ENCODE measurements around the gene LMNA.

LMNA gene

GRCh38 chr1:156082309-156083091 is 32.0 kb upstream of the LMNA start, which contains the start of gene MEX3A:
TSS of gene MEX3A (minus strand) at chr1:156082465. CDS start at chr1:156081998, 467 bp downstream.
- DNase-seq, result peak; percentile 70 to 72

DNA sequence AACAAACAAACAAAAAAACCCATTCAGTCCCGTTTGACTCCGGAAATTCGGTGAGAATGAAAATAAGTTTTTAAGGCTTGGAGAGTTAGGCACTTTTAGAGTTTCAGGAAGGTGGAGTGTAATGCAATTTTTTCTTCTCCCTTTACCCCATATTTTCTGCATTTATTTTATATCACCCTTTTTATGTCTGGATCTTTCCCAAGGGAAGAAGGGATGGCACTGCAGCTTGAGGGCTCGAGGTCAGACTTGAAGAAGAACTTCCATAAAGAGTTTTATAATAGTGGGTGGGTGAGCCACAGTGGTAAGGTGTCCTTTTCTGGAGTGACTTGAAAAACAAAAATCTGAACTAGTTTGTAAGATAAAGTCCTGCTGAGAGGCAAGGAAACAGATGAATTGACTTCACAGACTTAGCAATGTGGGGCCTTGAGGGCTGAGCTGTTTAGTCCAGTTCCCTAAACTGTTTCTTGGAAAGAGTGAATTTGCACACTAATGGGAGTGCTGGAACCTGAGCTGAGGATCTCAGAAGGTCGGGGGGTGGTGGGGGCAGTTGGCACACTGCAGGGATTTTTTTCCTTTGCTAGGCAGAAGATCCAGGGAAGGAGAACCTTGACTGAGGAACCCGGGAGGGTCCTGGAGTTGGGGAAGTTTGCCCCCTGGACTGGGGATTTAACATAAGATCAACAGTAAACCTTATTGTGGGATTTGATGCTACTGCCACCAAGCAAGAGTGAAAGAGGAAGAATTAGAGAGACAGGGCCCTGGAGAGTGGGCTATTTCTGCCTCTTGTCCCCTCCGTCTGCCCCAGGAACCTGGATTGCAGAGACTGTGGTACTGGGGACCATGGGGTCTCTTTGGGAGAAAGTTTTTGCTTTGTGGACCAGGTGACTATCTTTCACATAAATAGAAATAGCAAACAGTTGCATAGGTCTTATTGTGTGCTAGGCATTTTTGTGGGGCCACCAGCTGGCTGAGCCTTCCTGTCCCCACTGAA is 30.4 kb upstream of the LMNA start:
- no peak for DNase-seq

DNA sequence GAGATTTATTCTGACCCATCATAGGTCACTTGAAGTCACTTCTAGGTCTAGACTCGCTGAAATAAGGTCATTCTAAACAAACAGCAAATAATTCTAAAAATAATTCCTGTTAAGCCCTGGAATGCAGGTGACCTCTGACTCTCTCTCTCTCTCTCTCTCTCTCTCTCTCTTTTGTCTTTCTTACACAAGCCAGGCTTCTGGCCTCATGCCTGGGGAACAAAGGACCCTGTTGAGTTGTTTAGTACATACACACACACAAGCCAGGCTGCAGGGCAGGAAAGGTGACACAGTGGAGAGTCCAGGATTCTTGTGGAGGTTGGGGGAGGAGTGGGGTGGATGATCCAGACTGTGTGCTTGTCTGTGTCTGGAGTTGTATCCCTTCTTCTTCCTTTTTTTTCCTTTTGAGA is 28.3 kb upstream of the LMNA start:
- DNase-seq, result no peak

GRCh38 chr1:156089704-156090103 is 24.8 kb upstream of the LMNA start:
- no peak for DNase-seq

- DNase-seq, result no peak
These were observed 24.2 kb upstream of the LMNA start for GRCh38 chr1:156090138-156090839.

DNA sequence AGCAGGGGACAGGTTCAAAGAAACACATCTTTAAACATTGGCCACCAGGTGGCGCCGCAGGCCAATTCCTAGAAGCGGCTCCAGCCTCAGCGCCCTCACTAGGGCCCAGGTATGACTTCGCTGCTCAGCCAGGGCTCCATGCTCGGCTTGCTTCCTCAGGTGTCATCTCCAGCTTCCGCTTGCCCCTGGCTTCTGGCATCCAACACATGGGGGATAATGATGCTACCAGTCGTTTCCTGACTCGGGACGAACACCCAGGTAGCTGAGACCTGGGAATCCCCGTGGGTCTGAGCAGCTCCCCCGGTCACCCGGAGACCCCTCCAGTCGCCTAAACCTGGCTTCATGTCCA is 23.7 kb upstream of the LMNA start:
- DNase-seq, result peak; percentile 93 to 94

GRCh38 chr1:156091610-156092009 is 22.9 kb upstream of the LMNA start:
- no peak for DNase-seq

- no peak for DNase-seq
These were observed 18.5 kb upstream of the LMNA start for GRCh38 chr1:156095906-156096508.

DNA sequence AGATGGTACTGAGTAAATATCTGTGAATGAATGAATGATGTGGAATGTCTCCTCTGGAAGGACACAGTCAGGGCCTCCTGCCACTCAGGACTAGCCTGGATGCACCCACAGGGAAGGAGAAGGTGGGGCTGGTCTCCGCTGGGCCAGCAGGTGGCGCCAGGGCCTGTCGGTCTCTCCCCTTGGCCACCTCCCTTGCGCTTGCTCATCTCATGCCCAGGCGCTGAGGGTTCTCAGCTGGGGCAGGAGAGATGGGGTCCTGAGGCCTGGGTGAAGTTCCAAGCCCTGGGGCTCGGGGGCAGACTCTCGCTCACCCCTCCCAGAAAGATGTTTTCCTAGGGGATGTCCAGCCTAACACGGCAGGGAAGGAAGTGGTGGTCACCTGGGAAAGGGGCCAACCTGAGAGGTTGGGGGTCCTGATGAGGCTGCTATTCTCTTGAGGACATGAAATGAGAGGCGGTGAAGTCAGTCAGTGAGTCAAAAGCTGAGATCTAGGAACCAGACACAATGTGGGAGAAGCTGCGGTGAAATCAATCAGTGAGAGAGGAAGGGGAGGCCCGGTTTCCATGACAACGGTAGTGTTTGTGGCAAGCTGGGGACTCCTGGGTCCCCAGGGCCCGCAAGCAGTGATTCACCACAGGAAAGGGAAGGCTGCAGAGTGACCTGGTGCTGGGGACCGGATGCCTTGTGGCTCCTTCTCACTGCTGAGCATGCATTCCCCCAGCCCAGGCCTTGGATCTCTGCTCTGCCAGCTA is 17.7 kb upstream of the LMNA start:
- DNase-seq, result peak; percentile 90 to 91

DNA sequence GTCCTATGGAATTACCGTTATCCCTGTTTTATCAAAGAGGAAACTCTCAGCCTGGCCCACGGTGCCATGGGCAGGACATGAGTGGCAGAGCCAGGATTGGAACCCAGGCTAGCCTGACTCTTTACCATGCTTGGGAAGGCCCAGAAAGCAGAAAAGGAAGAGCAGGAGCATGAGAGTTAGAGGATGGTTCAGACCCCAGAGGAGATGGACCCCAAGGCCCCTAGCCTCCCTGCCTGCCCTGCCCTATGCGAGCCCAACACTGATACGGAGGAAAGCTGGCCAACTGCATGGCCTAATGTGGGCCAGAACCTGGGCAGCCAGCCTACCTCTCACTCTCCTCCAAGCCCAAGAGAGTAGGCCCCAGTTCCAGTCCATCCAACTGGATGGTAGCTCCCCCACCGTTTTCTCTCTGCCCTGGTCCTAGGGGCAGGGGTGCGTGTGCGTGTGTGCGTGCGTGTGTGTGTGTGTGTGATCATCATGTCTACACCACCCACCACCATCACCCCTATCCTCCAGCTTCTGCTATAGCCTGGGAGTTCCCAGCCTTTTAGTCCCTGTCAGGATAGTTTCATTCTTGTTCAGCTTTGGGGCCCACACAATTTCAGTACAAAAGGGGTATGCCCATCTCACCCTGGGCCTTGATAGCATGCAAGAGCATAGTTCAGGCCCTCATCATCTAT is 16.9 kb upstream of the LMNA start:
- DNase-seq, result peak; percentile 50 to 67

DNA sequence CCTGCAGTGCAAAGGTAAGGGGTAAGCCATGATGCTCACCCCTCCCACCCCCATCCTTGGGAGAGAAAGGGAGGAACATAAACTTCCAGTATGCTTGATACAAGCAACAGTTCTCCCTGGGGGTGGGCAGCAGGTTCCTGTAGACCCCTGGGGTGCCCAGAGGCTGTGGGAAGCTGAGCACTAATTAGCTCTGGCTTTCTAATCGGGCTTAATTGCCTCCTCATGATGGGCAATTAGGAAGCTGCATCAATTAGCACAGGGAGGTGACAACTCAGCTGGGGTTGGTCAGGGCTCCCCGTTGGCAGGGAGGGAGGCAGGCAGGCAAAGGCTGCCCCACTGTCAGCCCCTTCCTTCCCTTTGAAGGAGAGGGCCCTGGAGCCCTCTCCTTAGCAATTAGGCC is 15.7 kb upstream of the LMNA start:
- no peak for DNase-seq

- no peak for DNase-seq
These were observed 15.2 kb upstream of the LMNA start for GRCh38 chr1:156099282-156099681.

GRCh38 chr1:156100205-156100995 is 14.1 kb upstream of the LMNA start:
- DNase-seq, result no peak

GRCh38 chr1:156101880-156102279 is 12.6 kb upstream of the LMNA start:
- no peak for DNase-seq

GRCh38 chr1:156102633-156103511 is 11.6 kb upstream of the LMNA start:
- no peak for DNase-seq

DNA sequence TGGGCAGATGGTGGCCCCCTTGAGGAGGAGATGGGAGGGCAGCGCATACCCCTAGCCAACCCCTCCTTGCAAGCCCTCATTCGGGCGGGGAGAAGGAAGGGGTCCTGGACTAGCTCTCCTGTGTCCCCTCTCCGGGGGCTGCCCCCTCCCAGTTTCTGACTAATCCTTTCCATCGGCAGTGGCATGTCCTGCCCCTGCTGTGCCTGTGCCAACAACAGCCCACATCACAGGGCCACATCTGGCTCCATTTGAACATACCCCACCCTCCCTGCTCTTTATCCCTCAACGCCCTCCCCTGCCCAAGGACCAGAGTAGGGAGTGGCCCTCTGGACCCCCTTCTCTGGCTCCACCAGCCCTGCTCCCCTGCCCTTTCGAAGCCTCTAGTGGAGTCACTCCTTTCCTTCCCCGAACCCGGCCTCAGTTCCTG is 11.0 kb upstream of the LMNA start:
- DNase-seq, result peak in 1 of 2 donors; percentile 43

DNA sequence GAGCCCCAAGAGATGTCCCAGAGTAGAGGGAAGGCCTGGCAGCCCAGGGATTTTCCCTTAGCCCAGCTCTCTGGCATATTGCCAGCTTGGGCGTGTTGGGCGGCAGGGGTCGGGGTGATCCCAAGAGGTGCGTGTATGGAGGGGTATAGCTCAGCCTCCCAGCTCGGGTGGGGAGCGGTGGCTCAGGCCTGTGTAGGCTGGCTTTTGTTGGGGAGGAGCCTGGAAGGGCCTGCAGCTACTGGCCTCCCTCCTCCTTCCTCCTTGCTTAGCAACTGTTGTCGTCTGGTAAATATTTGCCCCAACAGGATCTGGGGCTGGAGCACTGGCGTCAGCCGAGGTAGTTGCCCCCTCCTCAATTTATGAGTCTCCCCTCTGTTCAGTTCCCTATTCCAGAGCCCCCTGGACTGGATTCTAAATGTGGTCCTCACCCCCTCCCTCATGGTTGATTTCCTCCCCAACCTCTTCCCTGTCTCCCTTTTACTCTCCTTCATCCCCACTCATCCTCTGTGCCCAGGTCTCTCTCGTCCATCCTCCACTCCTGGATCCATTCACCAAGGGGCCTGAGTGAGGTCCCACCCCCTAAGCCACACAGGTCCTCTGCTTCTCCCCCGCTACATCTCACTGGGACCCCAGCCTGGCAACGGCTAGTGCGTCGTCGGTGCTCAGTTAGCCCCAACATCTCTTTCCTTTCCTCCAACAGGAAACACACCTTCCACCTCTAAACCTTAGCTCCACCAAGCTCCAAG is 10.3 kb upstream of the LMNA start:
- DNase-seq, result peak; percentile 43 to 51
